IMR-90 (cell line): ENCODE results near the gene BLNK. TPM values are rescaled to one million over a fixed set of nuclear protein-coding genes. Genes with fewer than 3 reads are reported as not detected.

ENCODE experiments used
- ATAC-seq: fragments of 200-7000 bp; cut with Tn5 transposase; 2 replicates; pipeline ENCODE4 v1.9.1; 2020; ENCODE audit warnings: low read depth, mild to moderate bottlenecking, moderate library complexity
- BruUV-seq: library from RNA; stranded (reverse); fragments of 400-500 nt; replicated peaks from 2 replicates; lab custom pipeline; 2021; lab: Mats Ljungman, UMichigan
- CTCF ChIA-PET: fragments of 300-600 bp; formaldehyde crosslinking; extraction: SDS; loops from one replicate; lab custom pipeline; 2021; ENCODE audit warnings: antibody characterized with exemption; lab: Yijun Ruan, JAX
- POLR2A ChIA-PET: fragments of 300-600 bp; sonication (Branson Sonifier 250); formaldehyde crosslinking; loops from one replicate; lab custom pipeline; 2022; ENCODE audit warnings: antibody characterized with exemption; ENCODE audit not compliant: unreplicated experiment; lab: Charles Lee
- DNase-seq: peaks from one replicate; pipeline ENCODE4 v3.0.0; 2013
- H2AFZ ChIP-seq: replicated peaks from 2 replicates; pipeline ENCODE3; 2013; ENCODE audit warnings: low read length, mild to moderate bottlenecking; ENCODE audit not compliant: poor library complexity
- H2AK5ac ChIP-seq: 2 replicates; pipeline ENCODE4 v1.6.1; 2013; ENCODE audit warnings: low read depth, low read length, inconsistent platforms
- H2AK9ac ChIP-seq: replicated peaks from 2 replicates; pipeline ENCODE3; 2013; ENCODE audit warnings: mild to moderate bottlenecking, low read depth, low read length, moderate library complexity; ENCODE audit not compliant: poor library complexity
- H2BK120ac ChIP-seq: 2 replicates; pipeline ENCODE4 v1.6.1; 2013; ENCODE audit warnings: low read depth, low read length, inconsistent platforms
- H2BK15ac ChIP-seq: 3 replicates; pipeline ENCODE4 v1.6.1; 2013; ENCODE audit warnings: low read depth, low read length, inconsistent platforms
- H2BK20ac ChIP-seq: 2 replicates; pipeline ENCODE4 v1.6.1; 2013; ENCODE audit warnings: low read depth, mild to moderate bottlenecking, inconsistent platforms, low read length, moderate library complexity
- H2BK5ac ChIP-seq: 2 replicates; pipeline ENCODE4 v1.6.1; 2013; ENCODE audit warnings: mild to moderate bottlenecking, low read depth, low read length, inconsistent platforms; ENCODE audit not compliant: poor library complexity, severe bottlenecking
- H3K14ac ChIP-seq: replicated peaks from 2 replicates; pipeline ENCODE4 v1.6.1; 2013; ENCODE audit warnings: low read depth, low read length, inconsistent platforms
- H3K18ac ChIP-seq: 2 replicates; pipeline ENCODE4 v1.6.1; 2013; ENCODE audit warnings: low read depth, low read length, control low read depth
- H3K23ac ChIP-seq: 2 replicates; pipeline ENCODE4 v1.6.1; 2013; ENCODE audit warnings: low read depth, low read length, inconsistent platforms
- H3K27ac ChIP-seq: 2 replicates; pipeline ENCODE4 v1.5.1; 2013; ENCODE audit warnings: mild to moderate bottlenecking, control low read depth, low read length; ENCODE audit not compliant: insufficient read depth
- H3K27me3 ChIP-seq: 2 replicates; pipeline ENCODE4 v1.6.1; 2013; ENCODE audit warnings: low read length; ENCODE audit not compliant: control insufficient read depth, insufficient read depth
- H3K36me3 ChIP-seq: 2 replicates; pipeline ENCODE4 v1.6.1; 2013; ENCODE audit warnings: low read length, mixed read lengths; ENCODE audit not compliant: control insufficient read depth, insufficient read depth
- H3K4ac ChIP-seq: 2 replicates; pipeline ENCODE4 v1.6.1; 2013; ENCODE audit warnings: low read depth, low read length, inconsistent platforms
- H3K4me1 ChIP-seq: 2 replicates; pipeline ENCODE4 v1.6.1; 2013; ENCODE audit warnings: low read length, mixed read lengths; ENCODE audit not compliant: control insufficient read depth, insufficient read depth
- H3K4me2 ChIP-seq: 2 replicates; pipeline ENCODE4 v1.6.1; 2013; ENCODE audit warnings: low read depth, mild to moderate bottlenecking, control low read depth, low read length, moderate library complexity
- H3K4me3 ChIP-seq: 2 replicates; pipeline ENCODE4 v1.5.1; 2013; ENCODE audit warnings: low read depth, mild to moderate bottlenecking, control low read depth, low read length, moderate library complexity; ENCODE audit not compliant: insufficient read depth
- H3K56ac ChIP-seq: 2 replicates; pipeline ENCODE4 v1.6.1; 2013; ENCODE audit warnings: low read length, inconsistent platforms; ENCODE audit not compliant: insufficient read depth; ENCODE audit errors: extremely low read depth
- H3K79me1 ChIP-seq, 2 experiments: 2 replicates each; pipeline ENCODE4 v1.6.1; 2013; ENCODE audit warnings: low read length in 2 of 2, inconsistent platforms in 1 of 2, low read depth in 1 of 2
- H3K9ac ChIP-seq: 2 replicates; pipeline ENCODE4 v1.6.1; 2013; ENCODE audit warnings: low read depth, low read length, control low read depth
- H3K9me1 ChIP-seq: 2 replicates; pipeline ENCODE4 v1.6.1; 2013; ENCODE audit warnings: low read length, inconsistent platforms; ENCODE audit not compliant: insufficient read depth
- H3K9me3 ChIP-seq: 2 replicates; pipeline ENCODE4 v1.6.1; 2013; ENCODE audit warnings: low read length; ENCODE audit not compliant: control insufficient read depth, insufficient read depth
- H4K20me1 ChIP-seq: 2 replicates; pipeline ENCODE4 v1.6.1; 2013; ENCODE audit warnings: low read length, inconsistent platforms; ENCODE audit not compliant: insufficient read depth
- H4K5ac ChIP-seq: 2 replicates; pipeline ENCODE4 v1.6.1; 2013; ENCODE audit warnings: mild to moderate bottlenecking, low read depth, low read length, control low read depth
- H4K8ac ChIP-seq, 2 experiments: 2 replicates each; pipeline ENCODE4 v1.6.1; 2013; ENCODE audit warnings: low read depth in 2 of 2, low read length in 2 of 2, control low read depth in 1 of 2, inconsistent platforms in 1 of 2
- H4K91ac ChIP-seq: 2 replicates; pipeline ENCODE4 v1.6.1; 2013; ENCODE audit warnings: low read depth, low read length, inconsistent platforms; ENCODE audit not compliant: insufficient read depth
- MAFK ChIP-seq: IDR thresholded peaks from 2 replicates; pipeline ENCODE4 v1.6.1; 2012; ENCODE audit warnings: low read depth, low read length, improper control_type of control experiment
- WGBS, 2 experiments: methylation state at CpG; one replicate each; pipeline versions ENCODE4 v1.1.5 to v1.1.7; 2013; ENCODE audit warnings: missing lambda C conversion rate in 2 of 2; ENCODE audit not compliant: insufficient read length in 1 of 2; ENCODE audit errors: extremely low coverage in 2 of 2; 5-methylcytosine and 5-hydroxymethylcytosine counted together
- dilution Hi-C: fragments of 300-500 bp; cut with HindIII; formaldehyde crosslinking; loops from one replicate; pipeline ENCODE4 v1.14.3; 2018; ENCODE audit warnings: low sequenced_read_pairs; ENCODE audit not compliant: unreplicated experiment
- in situ Hi-C: fragments of 300-500 bp; cut with MboI; formaldehyde crosslinking; loops from 3 replicates; pipeline ENCODE4 v1.14.3; 2019; ENCODE audit warnings: low sequenced_read_pairs, inconsistent platforms, mixed read lengths
- intact Hi-C: fragments of 100-400 bp; cut with micrococcal nuclease; formaldehyde crosslinking; loops from 2 replicates; pipeline ENCODE4 v1.10.0; 2022
- polyA plus RNA-seq, 3 experiments: library from polyadenylated mRNA; depleted of rRNA; stranded (reverse); fragments of >200 nt; gene quantifications; 2 replicates each; pipeline ENCODE4 v1.2.3, GENCODE V29; 2012; ENCODE audit warnings: low replicate concordance in 1 of 3
- total RNA-seq: library from RNA; depleted of rRNA; stranded (reverse); fragments of >200 nt; gene quantifications from 2 replicates; pipeline ENCODE4 v1.2.3, GENCODE V29; 2012; rRNA removed

Gene BLNK
- total and polyA plus RNA-seq, 2 of the 4 experiments (the other 2 are of a cell fraction) = not detected

DNA sequence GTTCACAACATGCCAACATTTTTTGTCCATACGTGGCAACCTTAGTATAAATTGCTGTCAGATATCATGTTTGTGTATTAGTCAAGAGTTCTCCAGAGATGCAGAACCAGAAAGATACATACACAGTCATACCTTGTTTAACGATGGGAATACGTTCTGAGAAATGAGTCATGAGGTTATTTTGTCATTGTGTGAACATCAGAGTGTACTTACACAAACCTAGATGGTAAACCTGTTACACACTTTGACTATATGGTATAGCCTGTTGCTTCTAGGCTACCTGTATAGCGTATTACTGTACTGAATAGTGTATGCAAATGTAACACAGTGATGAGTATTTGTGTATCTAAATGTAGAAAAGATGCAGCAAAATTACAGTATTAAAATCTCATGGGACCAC is 118.9 kb downstream of the BLNK start:
- no peak overlapping the region for H3K18ac ChIP-seq
- no peak overlapping the region for H2BK5ac ChIP-seq
- no peak overlapping the region for H4K5ac ChIP-seq
- H3K36me3 ChIP-seq = peaks cover 5% of the 10 kb centered on the region; the same call in 1 of the 2 replicates
- dilution Hi-C loops = no loop called here
- in situ Hi-C loops = no loop called here
- TF ChIP-seq MAFK = no peak
- DNase-seq (no peak), ATAC-seq (no peak)
- intact Hi-C loops = no loop called here
- no peaks in the 10 kb centered on the region; a peak in 1 of 4 replicates for H3K79me1 ChIP-seq
- ChIA-PET CTCF (no interaction called here), POLR2A (no interaction called here)
- no peak overlapping the region for H2AFZ ChIP-seq
- no TSS peak for BruUV-seq
- H2BK15ac ChIP-seq = no peak overlapping the region
- no peak overlapping the region for H2BK20ac ChIP-seq
- no peaks in the 10 kb centered on the region for H3K9me1 ChIP-seq
- no peak overlapping the region for H3K23ac ChIP-seq
- H4K20me1 ChIP-seq = no peaks in the 10 kb centered on the region
- no peaks in the 10 kb centered on the region for H3K27me3 ChIP-seq
- H2BK120ac ChIP-seq = no peak overlapping the region
- no peak overlapping the region for H3K56ac ChIP-seq
- WGBS, 2 experiments = no CpG with 5 or more reads among the region's 4 CpGs
- H3K4me1 ChIP-seq = no peaks in the 10 kb centered on the region
- H3K4me3 ChIP-seq = no peak overlapping the region
- H3K14ac ChIP-seq = no peak overlapping the region
- H3K27ac ChIP-seq = no peak overlapping the region
- H3K9me3 ChIP-seq = no peaks in the 10 kb centered on the region
- no peak overlapping the region for H3K4ac ChIP-seq
- H4K8ac ChIP-seq = no peak overlapping the region
- no peak overlapping the region for H2AK5ac ChIP-seq
- H3K4me2 ChIP-seq = no peak overlapping the region
- H4K91ac ChIP-seq = no peak overlapping the region
- H2AK9ac ChIP-seq = no peak overlapping the region
- no peak overlapping the region for H3K9ac ChIP-seq

Other genes starting within 250 kb of the BLNK start
- 10.0 and 10.3 TPM in 2 replicates for gene CCNJ, start 228.0 kb downstream of the BLNK start, total RNA-seq
- 4.8 and 5.4 TPM in 2 replicates for gene CCNJ, start 228.0 kb downstream of the BLNK start, polyA plus RNA-seq (2012; rRNA removed)
- gene ZNF518A, start 141.3 kb downstream of the BLNK start, total RNA-seq = 7.9 and 10.0 TPM in 2 replicates
- gene ZNF518A, start 141.3 kb downstream of the BLNK start, polyA plus RNA-seq (2012; rRNA removed) = 1.8 and 2.1 TPM in 2 replicates
- gene DNTT, start 32.9 kb upstream of the BLNK start, total RNA-seq = not detected in 2 replicates
- not detected in 2 replicates for gene DNTT, start 32.9 kb upstream of the BLNK start, polyA plus RNA-seq (2012; rRNA removed)
- gene OPALIN, start 87.4 kb upstream of the BLNK start, total RNA-seq = not detected in 2 replicates
- gene OPALIN, start 87.4 kb upstream of the BLNK start, polyA plus RNA-seq (2012; rRNA removed) = not detected in 2 replicates
- gene TLL2, start 242.4 kb upstream of the BLNK start, total RNA-seq = under 0.01 TPM in 2 replicates
- gene TLL2, start 242.4 kb upstream of the BLNK start, polyA plus RNA-seq (2012; rRNA removed) = 0.03 and 0.05 TPM in 2 replicates